Sciatic nerve (tissue), 2 donors: ENCODE data around the gene HEBP1. TPM values are rescaled to one million over a fixed set of nuclear protein-coding genes. Genes with fewer than 3 reads are reported as not detected.
A peak's percentile ranks its signal among the peaks of the same experiment; 100 is the strongest.

Experiments
- ATAC-seq: fragments of 200-7000 bp; cut with Tn5 transposase; one replicate; pipeline ENCODE4 v1.9.1; 2020; ENCODE audit warnings: mild to moderate bottlenecking, moderate library complexity
- DNase-seq: peaks from one replicate; pipeline ENCODE4 v3.0.0-alpha.2; 2020; ENCODE audit warnings: low spot score
- intact Hi-C: fragments of 100-400 bp; cut with DNase I; formaldehyde crosslinking; loops from one replicate; pipeline ENCODE4 v1.14.2; 2022
- total RNA-seq: library from RNA; stranded (reverse); fragmentation: NEBNext Ultra II Directional; extraction: Animal tissue kit (Norgen Biotek cat#: 25700); gene quantifications from one replicate; pipeline ENCODE4 v1.2.1, GENCODE V29; 2021
- donor health status: DM: no; HTN: no; CAD: no.
- donor health status: DM: no; HTN: no; CAD: no.

The HEBP1 gene
- total RNA-seq, 1 donor from 2014 or later, result 67.8 TPM

- DNase-seq (no peak), ATAC-seq (no peak)
- intact Hi-C loops, result no loop called here
These were observed 34.2 kb downstream of the HEBP1 start for GRCh38 chr12:12965836-12966235.

GRCh38 chr12:12964255-12964654 lies 35.8 kb downstream of the HEBP1 start:
- ATAC-seq (no peak), DNase-seq (no peak)
- intact Hi-C loops, result no loop called here

DNA sequence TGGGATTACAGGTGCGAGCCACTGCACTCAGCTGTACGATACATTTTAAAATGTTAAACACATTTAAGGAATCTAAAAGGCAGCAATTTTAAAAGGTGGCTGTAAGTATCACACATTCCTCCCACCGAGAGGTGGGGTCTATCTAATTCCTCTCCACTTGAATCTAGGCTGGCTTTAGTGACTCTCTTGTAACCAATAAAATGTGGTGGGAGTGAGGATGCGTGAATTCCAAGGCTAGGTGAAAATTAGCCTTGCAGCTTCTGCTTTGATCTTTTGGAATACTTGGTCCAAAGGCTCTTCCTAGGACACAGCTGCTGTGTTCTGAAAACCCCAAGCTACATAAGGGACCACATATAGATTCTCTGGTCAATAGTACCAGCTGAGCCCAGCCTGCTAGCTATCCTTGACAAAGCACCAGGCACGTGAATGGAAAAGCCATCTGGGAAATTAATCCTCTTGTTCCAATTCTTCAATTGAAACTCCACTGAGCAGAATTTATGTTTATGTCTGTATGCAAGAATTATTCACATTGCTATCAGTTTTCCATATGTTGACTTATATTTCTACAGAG lies 39.3 kb downstream of the HEBP1 start:
- intact Hi-C loops, result no loop called here
- DNase-seq (no peak), ATAC-seq (no peak)

DNA sequence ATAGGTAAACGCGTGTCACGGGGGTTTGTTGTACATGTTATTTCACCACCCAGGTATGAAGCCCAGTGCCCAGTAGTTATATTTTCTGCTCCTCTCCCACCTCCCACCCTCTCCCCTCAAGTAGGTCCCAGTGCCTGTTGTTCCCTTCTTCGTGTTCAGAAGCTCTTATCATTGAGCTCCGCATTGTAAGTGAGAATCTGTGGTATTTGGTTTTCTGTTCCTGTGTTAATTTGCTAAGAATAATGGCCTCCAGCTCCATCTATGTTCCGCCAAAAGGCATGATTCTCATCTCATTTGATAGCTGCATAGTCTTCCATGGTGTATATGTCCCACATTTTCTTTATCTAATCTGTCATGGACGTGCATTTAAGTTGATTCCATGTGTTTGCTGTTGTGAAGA lies 41.2 kb downstream of the HEBP1 start:
- ATAC-seq, result no peak
- intact Hi-C loops, result no loop called here
- DNase-seq, result no peak

- ATAC-seq (no peak), DNase-seq (no peak)
- intact Hi-C loops, result no loop called here
These were observed 45.0 kb downstream of the HEBP1 start for GRCh38 chr12:12954878-12955625.

DNA sequence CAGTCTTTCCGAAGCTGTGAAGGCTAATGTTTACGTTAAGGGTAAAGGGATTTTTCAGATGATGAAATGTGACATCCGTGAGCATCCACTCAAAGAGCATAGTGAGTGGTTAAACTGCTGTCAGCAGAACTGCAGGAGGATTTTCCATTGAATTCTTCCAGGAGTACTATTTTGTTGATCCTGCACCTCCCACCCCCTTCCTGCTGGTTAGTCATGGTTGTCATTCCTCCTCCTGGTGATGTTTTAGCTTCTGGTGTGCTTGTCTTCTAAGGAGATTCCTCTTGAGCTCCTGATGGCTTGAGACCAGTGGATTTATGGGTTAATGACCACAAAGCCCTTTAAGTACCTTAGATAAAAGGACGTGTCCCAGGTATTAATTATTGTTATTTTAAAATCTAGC lies 45.7 kb downstream of the HEBP1 start:
- no peak for ATAC-seq
- DNase-seq, result no peak
- intact Hi-C loops, result no loop called here

- ATAC-seq (no peak), DNase-seq (no peak)
- intact Hi-C loops, result no loop called here
These were observed 48.0 kb downstream of the HEBP1 start, which contains the start of gene GPRC5D for GRCh38 chr12:12952036-12952435. TSS of gene GPRC5D (minus strand) at chr12:12952170. CDS start at chr12:12950384, 1,786 bp downstream.

DNA sequence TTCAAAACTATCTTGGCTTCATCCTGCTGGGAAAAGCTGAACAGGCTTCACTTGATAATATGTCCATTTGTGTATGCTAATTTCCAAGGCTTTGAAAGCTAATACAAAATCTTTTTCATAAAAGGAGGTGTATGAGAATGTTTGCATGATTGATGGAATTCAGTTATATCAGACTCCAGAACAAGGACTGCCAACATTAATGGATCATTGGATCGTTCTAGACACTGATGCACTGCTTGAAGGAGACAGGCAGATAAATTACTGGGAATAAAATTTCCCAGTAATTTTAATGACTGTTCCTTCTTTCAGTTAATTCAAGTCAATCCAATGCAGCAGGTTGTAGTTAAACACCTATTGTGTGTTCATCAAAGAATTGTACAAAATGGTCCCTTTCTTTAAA lies 48.6 kb downstream of the HEBP1 start:
- no peak for ATAC-seq
- intact Hi-C loops, result no loop called here
- DNase-seq, result no peak

DNA sequence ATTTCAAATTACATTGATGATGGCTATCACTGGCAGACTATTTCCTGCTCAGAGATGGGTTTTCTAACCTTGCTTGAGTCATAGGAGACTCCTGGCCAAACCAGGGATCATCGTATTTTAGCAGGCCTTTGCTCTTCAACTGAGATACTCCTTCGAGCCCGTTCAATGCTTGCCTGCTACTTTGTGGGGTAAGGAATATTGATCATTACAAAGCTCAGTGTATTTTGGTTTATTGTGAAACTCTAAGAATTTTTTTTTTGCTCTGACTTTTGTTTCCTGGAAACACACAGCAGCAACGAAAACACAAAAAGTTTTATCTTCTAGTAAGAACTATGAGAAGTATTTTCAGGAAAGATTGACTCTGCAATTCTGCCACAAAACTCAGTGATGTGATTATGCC lies 52.2 kb downstream of the HEBP1 start:
- no peak for ATAC-seq
- intact Hi-C loops, result no loop called here
- DNase-seq, result no peak

- intact Hi-C loops, result no loop called here
- ATAC-seq (peak; percentile 56), DNase-seq (no peak)
These were observed 53.2 kb downstream of the HEBP1 start for GRCh38 chr12:12946686-12947355.

DNA sequence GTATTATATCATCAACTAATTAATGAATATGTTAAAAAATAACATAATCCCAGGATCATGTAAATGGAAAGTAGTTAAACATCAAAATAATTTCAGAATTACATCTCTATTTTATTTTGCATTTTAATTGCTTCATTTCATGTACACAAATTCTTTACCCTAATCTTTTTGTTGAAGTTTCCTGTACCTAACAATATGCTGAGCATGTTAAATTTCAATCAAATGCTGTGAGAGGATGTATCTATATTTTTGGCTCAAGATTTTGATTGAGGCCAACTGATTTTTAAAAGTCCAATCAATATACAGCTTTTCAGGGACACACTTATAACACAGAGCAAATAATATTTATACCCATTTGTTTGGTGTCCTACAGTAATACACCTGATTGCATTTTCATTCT lies 54.5 kb downstream of the HEBP1 start:
- ATAC-seq, result no peak
- intact Hi-C loops, result no loop called here
- no peak for DNase-seq

- intact Hi-C loops, result no loop called here
- ATAC-seq, result peak; percentile 87
- DNase-seq, result no peak
These were observed 56.3 kb downstream of the HEBP1 start for GRCh38 chr12:12943586-12944260.

DNA sequence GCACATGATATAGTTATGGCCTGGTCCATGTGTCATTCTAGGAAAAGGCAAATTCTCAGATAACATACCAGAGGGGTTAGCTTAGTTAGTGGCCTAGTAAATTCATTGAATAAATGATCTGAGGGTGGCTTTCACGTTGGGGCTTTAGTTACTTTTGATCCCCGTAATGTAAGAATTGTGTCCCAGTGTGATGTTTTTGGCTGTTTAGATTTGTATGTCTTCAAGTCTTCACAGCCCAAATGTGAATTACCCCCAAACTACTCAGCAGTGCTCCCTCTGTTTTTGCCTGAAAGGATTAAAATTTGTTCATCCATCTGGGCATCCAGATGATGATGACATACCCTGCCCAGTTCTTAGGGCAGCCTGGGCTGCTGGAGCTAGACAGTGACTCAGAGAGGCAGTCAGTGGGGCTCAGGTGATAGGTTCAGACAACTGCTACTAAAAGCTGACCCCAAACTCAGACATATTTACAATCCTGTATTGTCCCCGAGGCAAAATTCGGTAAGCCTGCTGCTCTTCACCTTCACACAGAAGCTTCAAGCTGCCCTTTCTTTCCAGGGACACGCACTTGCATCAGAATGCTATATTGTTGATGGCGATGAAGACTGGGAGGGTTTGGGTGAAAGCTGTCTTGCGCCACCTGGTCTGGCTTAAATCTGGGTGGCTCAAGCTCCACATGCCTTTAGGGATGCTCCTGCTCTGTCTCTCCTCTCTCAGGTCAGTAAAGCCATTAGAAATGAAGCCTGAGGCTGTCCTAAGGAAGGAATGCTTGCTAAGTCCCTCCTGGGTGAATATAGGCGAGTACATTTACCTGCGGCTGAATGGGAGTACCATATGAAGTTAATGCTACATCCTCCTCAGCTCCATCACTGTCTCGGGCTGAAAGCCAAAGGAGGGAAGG lies 58.4 kb downstream of the HEBP1 start:
- ATAC-seq (no peak), DNase-seq (no peak)
- intact Hi-C loops, result no loop called here

DNA sequence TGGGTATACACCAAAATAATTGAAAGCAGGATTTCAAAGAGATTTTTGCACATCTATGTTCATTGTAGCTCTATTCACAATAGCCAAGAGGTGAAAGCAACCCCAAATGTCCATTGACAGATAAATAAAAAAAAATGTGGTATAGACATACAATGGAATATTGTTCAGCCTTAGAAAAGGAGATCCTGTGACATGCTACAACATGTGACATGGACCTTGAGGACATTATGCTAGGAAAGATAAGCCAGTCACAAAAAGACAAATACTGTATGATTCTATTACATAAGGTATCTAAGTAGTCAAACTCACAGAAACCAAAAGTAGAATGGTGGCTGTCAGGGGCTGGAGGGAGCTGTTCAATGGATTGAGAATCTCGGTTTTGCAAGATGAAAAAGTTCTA lies 60.2 kb downstream of the HEBP1 start:
- intact Hi-C loops, result no loop called here
- no peak for DNase-seq
- ATAC-seq, result no peak

- ATAC-seq, result no peak
- DNase-seq, result no peak
- intact Hi-C loops, result no loop called here
These were observed 61.5 kb downstream of the HEBP1 start for GRCh38 chr12:12938541-12938940.

DNA sequence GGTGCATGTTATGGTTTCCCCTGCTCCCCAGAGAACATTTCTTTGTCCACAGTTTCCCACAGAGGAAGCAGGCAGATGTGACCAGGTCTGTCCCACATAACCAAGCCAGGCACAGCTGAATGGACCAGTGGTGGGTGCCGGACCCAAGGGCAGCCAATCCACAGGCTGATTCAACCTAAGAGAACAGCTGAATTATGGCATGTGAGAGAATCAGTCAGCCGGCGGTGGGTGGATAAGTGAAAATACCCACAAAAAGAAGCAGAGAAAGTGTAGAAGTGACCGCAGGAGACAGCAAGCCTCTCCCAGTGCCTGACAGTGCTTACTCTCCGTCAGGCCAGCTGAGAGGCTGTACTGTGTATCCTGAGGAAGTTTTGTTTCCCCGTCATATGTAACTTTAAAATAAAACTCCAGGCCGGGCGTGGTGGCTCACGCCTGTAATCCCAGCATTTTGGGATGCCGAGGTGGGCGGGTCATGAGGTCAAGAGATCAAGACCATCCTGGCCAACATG lies 63.0 kb downstream of the HEBP1 start:
- intact Hi-C loops, result no loop called here
- ATAC-seq, result no peak
- DNase-seq, result no peak

DNA sequence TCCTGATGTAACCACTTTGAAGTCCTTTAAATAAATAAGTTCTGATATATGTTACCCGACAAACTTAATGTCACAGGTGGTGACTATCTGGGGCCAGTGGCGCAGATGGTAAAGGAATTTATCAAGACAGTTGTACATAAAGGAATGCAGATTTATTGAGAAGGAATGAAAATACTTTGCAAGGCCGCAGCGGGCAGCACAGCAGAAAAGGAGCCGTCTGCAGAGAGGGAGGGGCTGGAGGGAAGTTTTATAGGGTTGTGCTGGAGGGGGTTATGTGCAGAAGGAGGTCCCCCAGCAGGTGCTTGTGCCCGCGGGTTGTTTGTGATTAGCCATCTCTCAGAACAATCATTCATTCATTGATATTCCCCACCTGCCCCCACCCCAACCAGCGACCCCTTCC lies 65.5 kb downstream of the HEBP1 start:
- intact Hi-C loops, result no loop called here
- no peak for ATAC-seq
- DNase-seq, result no peak

DNA sequence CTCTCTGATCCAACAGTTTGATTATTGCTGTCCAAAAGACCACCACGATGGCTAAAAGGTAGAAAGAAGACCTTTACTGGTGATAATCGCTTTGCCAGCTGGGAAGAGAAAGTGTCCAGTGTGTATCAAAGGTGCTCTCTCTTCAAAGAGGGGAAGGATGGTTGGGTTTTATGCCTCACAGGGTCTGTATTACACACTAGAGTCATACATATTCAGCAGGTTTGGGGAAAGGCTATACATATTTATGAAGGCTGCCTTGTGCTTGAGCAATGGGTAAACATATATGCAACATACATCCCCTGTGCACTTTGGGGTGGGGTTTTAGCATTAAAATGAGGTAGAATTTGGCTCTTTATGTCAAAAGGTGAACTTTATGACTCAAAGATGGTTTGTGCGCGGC lies 66.3 kb downstream of the HEBP1 start:
- intact Hi-C loops, result no loop called here
- ATAC-seq, result no peak
- DNase-seq, result no peak
